Pons (tissue), 1 donor: ENCODE measurements around the gene ASB2.

Experiments
- DNase-seq: peaks from one replicate; pipeline ENCODE4 v3.0.0-alpha.2; 2016; ENCODE audit warnings: low spot score

ASB2 gene

GRCh38 chr14:94000267-94000666 lies 23.9 kb upstream of the ASB2 start:
- DNase-seq = no peak

- DNase-seq = no peak
Measured at GRCh38 chr14:93999573-93999972, 23.2 kb upstream of the ASB2 start.

- no peak for DNase-seq
Measured at GRCh38 chr14:93998871-93999403, 22.6 kb upstream of the ASB2 start.

- DNase-seq = no peak
Measured at GRCh38 chr14:93997916-93998870, 21.8 kb upstream of the ASB2 start.

GRCh38 chr14:93997082-93997481 lies 20.7 kb upstream of the ASB2 start, which contains the start of gene CCDC197:
CCDC197 (plus strand) TSS chr14:93997301; CDS start chr14:93998132, 831 bp downstream.
- no peak for DNase-seq

- DNase-seq = no peak
Measured at GRCh38 chr14:93996130-93996695, 19.8 kb upstream of the ASB2 start.

- no peak for DNase-seq
Measured at GRCh38 chr14:93994919-93995682, 18.7 kb upstream of the ASB2 start.

GRCh38 chr14:93993382-93993781 lies 17.0 kb upstream of the ASB2 start:
- DNase-seq = no peak

- DNase-seq = no peak
Measured at GRCh38 chr14:93991649-93992048, 15.3 kb upstream of the ASB2 start.

GRCh38 chr14:93991212-93991611 lies 14.8 kb upstream of the ASB2 start:
- no peak for DNase-seq

- no peak for DNase-seq
Measured at GRCh38 chr14:93989939-93990338, 13.6 kb upstream of the ASB2 start.

- no peak for DNase-seq
Measured at GRCh38 chr14:93987815-93988476, 11.6 kb upstream of the ASB2 start.

GRCh38 chr14:93987376-93987775 lies 11.0 kb upstream of the ASB2 start:
- no peak for DNase-seq

- DNase-seq = no peak
Measured at GRCh38 chr14:93986955-93987354, 10.6 kb upstream of the ASB2 start.

GRCh38 chr14:93984987-93985410 lies 8.6 kb upstream of the ASB2 start:
- peak; percentile 57 for DNase-seq

GRCh38 chr14:93984070-93984469 lies 7.7 kb upstream of the ASB2 start:
- DNase-seq = no peak

- no peak for DNase-seq
Measured at GRCh38 chr14:93982230-93983007, 6.0 kb upstream of the ASB2 start.

GRCh38 chr14:93981316-93982229 lies 5.2 kb upstream of the ASB2 start:
- DNase-seq = no peak

GRCh38 chr14:93980456-93981201 lies 4.3 kb upstream of the ASB2 start:
- DNase-seq = peak; percentile 20
